GM12874 (cell line): ENCODE results near the gene PLA2G12B.

Experiments used
- TF ChIP-seq, protein P1 (sequence below): IDR thresholded peaks from 2 replicates; pipeline ENCODE4 v1.5.1; 2011; ENCODE audit warnings: low read depth, mild to moderate bottlenecking, control low read depth, low read length, moderate library complexity; ENCODE audit not compliant: insufficient read depth

The PLA2G12B gene

DNA sequence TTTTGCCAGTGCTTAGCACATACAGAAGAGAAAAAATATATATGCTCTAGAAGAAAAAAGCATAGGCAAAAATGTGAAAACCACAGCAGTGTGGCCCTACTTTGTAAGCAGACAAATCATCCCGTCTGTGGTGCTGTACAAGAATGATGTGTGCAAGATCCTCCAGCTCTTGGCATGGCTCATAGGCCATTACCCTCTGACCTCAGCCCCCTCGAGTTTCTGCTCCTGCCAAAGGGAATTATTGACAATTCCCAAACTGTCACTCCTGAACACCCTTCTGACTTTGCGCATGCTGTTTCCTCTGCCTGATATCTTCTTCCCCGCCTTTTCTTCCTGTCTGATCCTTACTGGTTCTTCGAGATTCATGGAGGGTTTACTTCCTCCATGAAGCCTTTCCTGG is 27.1 kb downstream of the PLA2G12B start:
- TF ChIP-seq, protein P1, sequence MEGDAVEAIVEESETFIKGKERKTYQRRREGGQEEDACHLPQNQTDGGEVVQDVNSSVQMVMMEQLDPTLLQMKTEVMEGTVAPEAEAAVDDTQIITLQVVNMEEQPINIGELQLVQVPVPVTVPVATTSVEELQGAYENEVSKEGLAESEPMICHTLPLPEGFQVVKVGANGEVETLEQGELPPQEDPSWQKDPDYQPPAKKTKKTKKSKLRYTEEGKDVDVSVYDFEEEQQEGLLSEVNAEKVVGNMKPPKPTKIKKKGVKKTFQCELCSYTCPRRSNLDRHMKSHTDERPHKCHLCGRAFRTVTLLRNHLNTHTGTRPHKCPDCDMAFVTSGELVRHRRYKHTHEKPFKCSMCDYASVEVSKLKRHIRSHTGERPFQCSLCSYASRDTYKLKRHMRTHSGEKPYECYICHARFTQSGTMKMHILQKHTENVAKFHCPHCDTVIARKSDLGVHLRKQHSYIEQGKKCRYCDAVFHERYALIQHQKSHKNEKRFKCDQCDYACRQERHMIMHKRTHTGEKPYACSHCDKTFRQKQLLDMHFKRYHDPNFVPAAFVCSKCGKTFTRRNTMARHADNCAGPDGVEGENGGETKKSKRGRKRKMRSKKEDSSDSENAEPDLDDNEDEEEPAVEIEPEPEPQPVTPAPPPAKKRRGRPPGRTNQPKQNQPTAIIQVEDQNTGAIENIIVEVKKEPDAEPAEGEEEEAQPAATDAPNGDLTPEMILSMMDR, result no peak

DNA sequence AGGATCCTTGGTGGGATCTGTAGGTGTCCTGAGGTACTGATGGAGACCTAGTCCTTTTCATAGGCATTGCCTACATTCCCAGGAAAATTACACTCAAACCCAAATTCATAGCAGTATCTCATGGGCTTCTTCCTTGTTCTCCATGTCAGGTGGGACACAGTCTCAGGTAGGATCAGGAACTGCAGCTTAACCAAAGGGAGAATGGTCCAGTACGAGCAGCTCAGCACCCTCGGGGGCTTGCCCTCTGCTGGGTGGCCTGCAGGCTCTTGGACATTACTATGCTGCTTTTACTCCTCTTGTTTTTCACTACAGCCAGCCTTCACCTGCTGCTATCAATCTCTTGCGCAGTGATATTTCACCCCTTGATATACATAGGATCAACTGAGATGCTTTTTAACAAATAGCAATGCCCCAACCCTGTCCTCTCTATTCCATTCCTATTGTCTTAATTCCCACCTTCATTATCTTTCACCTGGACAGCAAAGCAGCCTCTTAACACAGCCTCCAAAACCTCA is 28.6 kb downstream of the PLA2G12B start:
- TF ChIP-seq, protein P1, result no peak

DNA sequence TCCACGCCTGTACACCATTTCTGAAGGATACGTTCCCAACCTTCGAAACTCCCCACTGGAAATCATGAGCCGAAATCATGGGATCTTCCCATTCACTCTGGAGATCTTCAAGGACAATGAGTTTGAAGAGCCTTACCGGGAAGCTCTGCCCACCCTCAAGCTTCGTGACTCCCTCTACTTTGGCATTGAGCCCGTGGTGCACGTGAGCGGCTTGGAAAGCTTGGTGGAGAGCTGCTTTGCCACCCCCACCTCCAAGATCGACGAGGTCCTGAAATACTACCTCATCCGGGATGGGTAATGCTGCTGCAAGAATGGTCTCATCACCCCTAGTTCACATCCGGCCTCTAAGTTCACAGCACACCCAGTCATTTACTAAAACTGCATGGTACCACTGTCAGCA is 30.3 kb downstream of the PLA2G12B start:
- TF ChIP-seq, protein P1, result no peak

DNA sequence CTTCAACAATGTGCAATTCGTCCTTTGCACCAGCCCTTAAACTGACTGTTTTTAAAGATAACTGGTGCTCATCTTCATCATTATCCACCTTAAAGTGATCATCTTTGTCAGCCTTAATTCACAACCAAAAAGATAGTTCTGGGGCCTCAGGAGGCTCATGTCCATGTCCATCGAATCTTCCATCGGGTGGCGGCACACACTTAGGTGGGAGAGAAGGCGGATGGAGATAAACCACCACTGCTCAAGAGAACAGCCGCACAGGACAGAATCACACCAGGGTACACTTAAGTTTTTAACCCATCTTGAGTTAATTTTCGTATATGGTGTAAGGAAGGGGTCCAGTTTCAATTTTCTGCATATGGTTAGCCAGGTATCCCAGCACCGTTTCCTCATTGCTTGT is 36.3 kb downstream of the PLA2G12B start:
- TF ChIP-seq, protein P1, result no peak

DNA sequence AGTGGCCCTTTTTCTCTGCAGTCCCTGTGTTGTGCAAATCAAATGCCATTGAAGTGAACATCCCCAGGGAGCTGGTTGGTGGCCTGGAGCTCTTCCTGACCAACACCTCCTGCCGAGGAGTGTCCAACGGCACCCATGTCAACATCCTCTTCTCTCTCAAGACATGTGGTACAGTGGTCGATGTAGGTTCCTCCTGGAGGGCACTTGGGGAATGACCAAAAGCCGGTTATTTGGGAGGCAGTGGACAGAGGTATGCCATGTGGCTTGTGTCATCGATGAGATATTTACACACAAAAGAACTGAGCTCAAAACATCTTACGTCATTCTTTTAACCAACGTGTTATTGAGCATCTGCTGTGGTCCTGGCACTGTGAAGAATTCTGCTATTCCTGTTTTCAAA is 41.3 kb downstream of the PLA2G12B start:
- TF ChIP-seq, protein P1, result no peak

DNA sequence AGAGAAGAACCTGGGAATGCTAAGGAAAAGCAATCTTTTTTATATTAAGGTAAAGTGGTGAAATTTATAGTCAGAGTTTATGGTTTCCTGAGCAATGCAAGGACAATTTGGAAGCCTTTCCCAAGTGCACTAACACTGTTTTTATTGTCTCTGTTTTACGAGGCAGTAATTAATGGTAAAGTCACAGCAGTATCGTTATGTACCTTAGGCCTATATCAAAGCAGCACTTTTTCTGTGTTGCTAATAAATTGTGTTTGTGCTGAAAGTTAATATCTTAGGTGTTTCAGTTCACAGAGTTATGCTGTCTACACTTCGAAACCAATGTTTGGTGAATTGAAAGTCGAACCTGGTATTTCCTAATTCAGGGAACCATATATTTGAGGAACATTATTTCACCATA is 41.9 kb downstream of the PLA2G12B start:
- TF ChIP-seq, protein P1, result no peak

DNA sequence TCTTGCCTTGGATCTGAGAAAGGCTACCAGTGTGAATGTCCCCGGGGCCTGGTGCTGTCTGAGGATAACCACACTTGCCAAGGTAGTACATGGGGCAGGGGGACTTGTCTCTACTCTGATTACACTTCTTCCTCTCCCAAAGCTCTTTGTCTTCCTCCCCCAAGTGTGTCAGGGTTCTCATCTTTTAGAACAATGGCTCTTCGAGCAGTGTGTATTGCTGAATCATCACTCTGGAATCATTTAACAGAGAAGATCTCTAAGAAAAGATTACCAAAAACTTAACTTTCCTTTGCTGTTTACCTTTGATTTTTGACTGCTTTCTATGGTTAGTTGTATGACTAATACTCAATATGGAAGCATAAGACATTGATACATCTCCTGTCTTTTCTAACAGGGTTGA is 42.8 kb downstream of the PLA2G12B start:
- TF ChIP-seq, protein P1, result no peak
